Osteocyte (in vitro differentiated cells): ENCODE results near the gene ATG10. TPM values are rescaled to one million over a fixed set of nuclear protein-coding genes. Genes with fewer than 3 reads are reported as not detected.

Experiments used
- DNase-seq: peaks from one replicate; pipeline ENCODE4 v3.0.0; 2021; ENCODE audit warnings: mixed read lengths; ENCODE audit not compliant: unreplicated experiment; ENCODE audit errors: extremely low spot score
- H3K27ac Mint-ChIP-seq: one replicate; pipeline ENCODE4 v1.8.0; 2021; ENCODE audit warnings: mild to moderate bottlenecking, mixed read lengths; ENCODE audit not compliant: unreplicated experiment
- H3K27me3 Mint-ChIP-seq: one replicate; pipeline ENCODE4 v1.8.0; 2021; ENCODE audit warnings: mixed read lengths; ENCODE audit not compliant: unreplicated experiment
- H3K36me3 Mint-ChIP-seq: one replicate; pipeline ENCODE4 v1.8.0; 2021; ENCODE audit warnings: mixed read lengths; ENCODE audit not compliant: unreplicated experiment
- H3K4me1 Mint-ChIP-seq: one replicate; pipeline ENCODE4 v1.8.0; 2021; ENCODE audit warnings: mixed read lengths; ENCODE audit not compliant: unreplicated experiment
- H3K4me3 Mint-ChIP-seq: one replicate; pipeline ENCODE4 v1.8.0; 2021; ENCODE audit warnings: mild to moderate bottlenecking, moderate library complexity, mixed read lengths; ENCODE audit not compliant: unreplicated experiment
- H3K9me3 Mint-ChIP-seq: one replicate; pipeline ENCODE4 v1.8.0; 2021; ENCODE audit warnings: mixed read lengths; ENCODE audit not compliant: unreplicated experiment
- CTCF ChIP-seq: fragments of 200-600 bp; sonication (generic); IDR thresholded peaks from 2 replicates; pipeline ENCODE4 v1.5.0; 2021; ENCODE audit warnings: antibody characterized with exemption, mild to moderate bottlenecking, moderate library complexity
- total RNA-seq: library from RNA; stranded (reverse); gene quantifications from 2 replicates; pipeline ENCODE4 v1.2.1, GENCODE V29; 2021

ATG10 gene
- total RNA-seq, 1 donor from 2014 or later = 8.3 TPM

GRCh38 chr5:82295959-82296531, 324.2 kb downstream of the ATG10 start:
- DNase-seq = no peak
- Mint-ChIP-seq H3K9me3 (no peaks in the 10 kb centered on the region), H3K27me3 (no peaks in the 10 kb centered on the region), H3K36me3 (no peaks in the 10 kb centered on the region), H3K27ac (no peak overlapping the region), H3K4me1 (no peaks in the 10 kb centered on the region), H3K4me3 (no peak overlapping the region)
- TF ChIP-seq CTCF = no peak

- no peaks in the 10 kb centered on the region for H3K4me1 Mint-ChIP-seq
Measured at GRCh38 chr5:82296929-82297328, 325.1 kb downstream of the ATG10 start.

GRCh38 chr5:82297711-82298110, 325.9 kb downstream of the ATG10 start:
- DNase-seq = no peak
- H3K27me3 Mint-ChIP-seq = no peaks in the 10 kb centered on the region
- no peak overlapping the region for H3K4me3 Mint-ChIP-seq
- H3K9me3 Mint-ChIP-seq = no peaks in the 10 kb centered on the region
- no peak overlapping the region for H3K27ac Mint-ChIP-seq
- no peaks in the 10 kb centered on the region for H3K36me3 Mint-ChIP-seq
- H3K4me1 Mint-ChIP-seq = no peaks in the 10 kb centered on the region
- no peak for TF ChIP-seq CTCF

More at GRCh38 chr5:82296929-82297328, 325.1 kb downstream of the ATG10 start:
- H3K27ac Mint-ChIP-seq = no peak overlapping the region
- DNase-seq = no peak
- no peaks in the 10 kb centered on the region for H3K9me3 Mint-ChIP-seq
- H3K27me3 Mint-ChIP-seq = no peaks in the 10 kb centered on the region
- no peaks in the 10 kb centered on the region for H3K36me3 Mint-ChIP-seq
- TF ChIP-seq CTCF = no peak
- no peak overlapping the region for H3K4me3 Mint-ChIP-seq

GRCh38 chr5:82298668-82299067, 326.8 kb downstream of the ATG10 start:
- H3K4me3 Mint-ChIP-seq = no peak overlapping the region
- no peak for TF ChIP-seq CTCF
- no peak for DNase-seq
- H3K27ac Mint-ChIP-seq = peak overlapping the region; percentile 38
- no peaks in the 10 kb centered on the region for H3K36me3 Mint-ChIP-seq
- no peaks in the 10 kb centered on the region for H3K9me3 Mint-ChIP-seq
- no peaks in the 10 kb centered on the region for H3K27me3 Mint-ChIP-seq
- no peaks in the 10 kb centered on the region for H3K4me1 Mint-ChIP-seq

- Mint-ChIP-seq H3K27ac (no peak overlapping the region), H3K27me3 (no peaks in the 10 kb centered on the region), H3K9me3 (no peaks in the 10 kb centered on the region), H3K4me1 (no peaks in the 10 kb centered on the region), H3K36me3 (no peaks in the 10 kb centered on the region), H3K4me3 (no peak overlapping the region)
- DNase-seq = no peak
- TF ChIP-seq CTCF = no peak
Measured at GRCh38 chr5:82301190-82301589, 329.4 kb downstream of the ATG10 start.

Other genes with a start within 250 kb of the ATG10 start
- 62.1 and 65.9 TPM in 2 replicates for gene SSBP2, start 220.9 kb upstream of the ATG10 start, total RNA-seq